HepG2 (cell line): Measurements from ENCODE around the gene PTPRN. TPM values are rescaled to one million over a fixed set of nuclear protein-coding genes. Genes with fewer than 3 reads are reported as not detected.

Experiments
- CAMTA2 ChIP-seq: sonication (generic); formaldehyde crosslinking; IDR thresholded peaks from 2 replicates; pipeline ENCODE4 v1.4.0; 2020; ENCODE audit warnings: mild to moderate bottlenecking, missing genetic modification reagents, borderline replicate concordance
- CEBPB ChIP-seq: IDR thresholded peaks from 2 replicates; pipeline ENCODE4 v1.6.1; 2011; ENCODE audit warnings: low read depth, low read length, improper control_type of control experiment, borderline replicate concordance
- CENPT ChIP-seq: sonication (generic); formaldehyde crosslinking; IDR thresholded peaks from 2 replicates; pipeline ENCODE4 v1.8.0; 2022; ENCODE audit warnings: low read depth, mild to moderate bottlenecking, moderate library complexity, missing genetic modification reagents
- GTF3A ChIP-seq: sonication (generic); formaldehyde crosslinking; conservative IDR thresholded peaks from 2 replicates; pipeline ENCODE4 v1.4.0; 2020; ENCODE audit warnings: mild to moderate bottlenecking, missing genetic modification reagents
- HIVEP1 ChIP-seq: sonication (generic); formaldehyde crosslinking; IDR thresholded peaks from 2 replicates; pipeline ENCODE4 v1.4.0; 2020; ENCODE audit warnings: mild to moderate bottlenecking, missing genetic modification reagents
- HMG20A ChIP-seq: IDR thresholded peaks from 2 replicates; pipeline ENCODE4 v1.6.1; 2016; ENCODE audit warnings: borderline replicate concordance
- HOXA7 ChIP-seq: sonication (generic); formaldehyde crosslinking; IDR thresholded peaks from 2 replicates; pipeline ENCODE4 v1.8.1; 2022; ENCODE audit warnings: mild to moderate bottlenecking, missing genetic modification reagents, moderate library complexity
- MAFK ChIP-seq, 2 experiments: IDR thresholded peaks in 1 of 2; conservative IDR thresholded peaks in 1 of 2; 2 replicates each; pipeline ENCODE4 v1.6.1; 2011; ENCODE audit warnings: improper control_type of control experiment in 2 of 2, low read length in 2 of 2
- MIER2 ChIP-seq: IDR thresholded peaks from 2 replicates; pipeline ENCODE4 v1.6.1; 2016; ENCODE audit warnings: missing biosample characterization, missing genetic modification reagents
- NFE2L2 ChIP-seq: fragments of 150-350 bp; IDR thresholded peaks from 2 replicates; pipeline ENCODE4 v1.6.1; 2014; ENCODE audit warnings: low read length
- TRAFD1 ChIP-seq: sonication (generic); formaldehyde crosslinking; IDR thresholded peaks from 2 replicates; pipeline ENCODE4 v1.5.1; 2020; ENCODE audit warnings: missing genetic modification reagents, mild to moderate bottlenecking, borderline replicate concordance
- ZBTB1 ChIP-seq: sonication (generic); formaldehyde crosslinking; IDR thresholded peaks from 2 replicates; pipeline ENCODE4 v1.4.0; 2020; ENCODE audit warnings: missing genetic modification reagents, borderline replicate concordance
- ZNF430 ChIP-seq: sonication (generic); formaldehyde crosslinking; IDR thresholded peaks from 2 replicates; pipeline ENCODE4 v1.9.0; 2021; ENCODE audit warnings: mild to moderate bottlenecking, missing genetic modification reagents
- ZNF564 ChIP-seq: sonication (generic); formaldehyde crosslinking; IDR thresholded peaks from 2 replicates; pipeline ENCODE4 v1.8.1; 2023; ENCODE audit warnings: mild to moderate bottlenecking, missing genetic modification reagents
- ZNF670 ChIP-seq: sonication (generic); formaldehyde crosslinking; IDR thresholded peaks from 2 replicates; pipeline ENCODE4 v1.8.0; 2022; ENCODE audit warnings: mild to moderate bottlenecking, missing genetic modification reagents, borderline replicate concordance
- ZNF674 ChIP-seq: sonication (generic); formaldehyde crosslinking; IDR thresholded peaks from 2 replicates; pipeline ENCODE4 v1.5.0; 2020; ENCODE audit warnings: low read depth, mild to moderate bottlenecking, missing genetic modification reagents
- polyA plus RNA-seq, 8 experiments: library from polyadenylated mRNA; depleted of rRNA in 3 of 8; stranded (reverse) in 7 of 8; unstranded in 1 of 8; fragments of >200 nt; fragmentation: Illumina TruSeq in 4 of 8; extraction: Trizol in 4 of 8; gene quantifications; 2 replicates each; pipeline versions ENCODE4 v1.2.1 to v1.2.3, GENCODE V29; 2011 to 2016; ENCODE audit warnings: low read depth in 4 of 8, missing spikeins in 1 of 8, mixed read lengths in 1 of 8; ENCODE audit not compliant: insufficient read depth in 1 of 8
- total RNA-seq, 5 experiments: library from RNA; depleted of rRNA; stranded (reverse); fragments of >200 nt; fragmentation: Illumina TruSeq; extraction: Trizol; gene quantifications; 2 replicates each; pipeline ENCODE4 v1.2.3, GENCODE V29; 2016; ENCODE audit warnings: low read depth in 1 of 5
- TF ChIP-seq, protein P1 (sequence below): sonication (generic); formaldehyde crosslinking; IDR thresholded peaks from one replicate; pipeline ENCODE4 v1.5.1; 2020; ENCODE audit warnings: mild to moderate bottlenecking, missing genetic modification reagents; ENCODE audit errors: not compliant biosample characterization
- TF ChIP-seq, protein P2 (sequence below): sonication (generic); formaldehyde crosslinking; IDR thresholded peaks from 2 replicates; pipeline ENCODE4 v1.5.0; 2020; ENCODE audit warnings: missing genetic modification reagents

Gene PTPRN
- total and polyA plus RNA-seq, 2 of the 13 experiments (the other 11 are each of a cell fraction or from before 2014, with no cell fraction given), result 0.26 TPM; not detected in 1

DNA sequence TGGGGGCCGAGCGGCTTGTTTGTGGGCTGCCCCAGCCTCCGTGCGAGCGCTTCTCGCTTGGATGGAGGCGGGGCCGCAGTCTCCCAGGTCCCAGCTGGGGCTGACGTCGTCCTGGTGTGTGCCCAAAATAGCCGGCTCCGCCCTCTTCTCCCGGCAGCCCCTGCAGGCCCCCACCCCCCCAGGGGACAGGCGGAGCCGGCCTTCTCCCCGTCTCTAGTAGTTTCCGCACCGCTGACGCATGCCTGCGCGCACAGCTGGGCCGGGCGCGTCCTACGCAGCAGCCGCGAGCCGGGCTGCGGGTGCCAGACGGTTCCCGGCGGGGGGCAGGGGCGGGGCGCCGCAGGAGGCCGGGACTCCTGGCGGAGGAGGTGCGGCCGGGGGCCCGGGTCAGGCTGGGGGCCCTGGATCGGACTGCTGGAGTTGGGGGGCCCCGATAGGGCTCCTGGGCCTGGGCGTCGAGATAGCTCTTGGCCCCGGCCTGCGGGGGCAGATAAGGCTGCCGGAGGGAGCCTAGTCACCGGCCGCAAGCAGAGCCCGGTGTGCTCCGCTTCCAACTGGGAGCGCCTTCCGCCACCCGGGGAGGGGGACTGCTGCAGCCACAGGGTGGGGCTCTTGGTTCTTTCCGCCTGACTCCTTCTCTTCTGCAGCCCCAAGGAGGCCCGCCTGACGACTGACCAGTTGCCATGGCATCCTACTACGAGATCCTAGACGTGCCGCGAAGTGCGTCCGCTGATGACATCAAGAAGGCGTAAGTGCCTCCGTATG lies 29.9 kb downstream of the PTPRN start, which contains the start of gene DNAJB2 (continued):
- no peak for TF ChIP-seq CENPT (CRISPR knock-in tag)
- no peak for TF ChIP-seq NFE2L2
- TF ChIP-seq HIVEP1 (CRISPR knock-in tag), result no peak; the same call in 1 of the 2 replicates
- TF ChIP-seq MIER2 (CRISPR knock-in tag), result peak; percentile 38; the same call in 1 of the 2 replicates
- TF ChIP-seq, protein P1, sequence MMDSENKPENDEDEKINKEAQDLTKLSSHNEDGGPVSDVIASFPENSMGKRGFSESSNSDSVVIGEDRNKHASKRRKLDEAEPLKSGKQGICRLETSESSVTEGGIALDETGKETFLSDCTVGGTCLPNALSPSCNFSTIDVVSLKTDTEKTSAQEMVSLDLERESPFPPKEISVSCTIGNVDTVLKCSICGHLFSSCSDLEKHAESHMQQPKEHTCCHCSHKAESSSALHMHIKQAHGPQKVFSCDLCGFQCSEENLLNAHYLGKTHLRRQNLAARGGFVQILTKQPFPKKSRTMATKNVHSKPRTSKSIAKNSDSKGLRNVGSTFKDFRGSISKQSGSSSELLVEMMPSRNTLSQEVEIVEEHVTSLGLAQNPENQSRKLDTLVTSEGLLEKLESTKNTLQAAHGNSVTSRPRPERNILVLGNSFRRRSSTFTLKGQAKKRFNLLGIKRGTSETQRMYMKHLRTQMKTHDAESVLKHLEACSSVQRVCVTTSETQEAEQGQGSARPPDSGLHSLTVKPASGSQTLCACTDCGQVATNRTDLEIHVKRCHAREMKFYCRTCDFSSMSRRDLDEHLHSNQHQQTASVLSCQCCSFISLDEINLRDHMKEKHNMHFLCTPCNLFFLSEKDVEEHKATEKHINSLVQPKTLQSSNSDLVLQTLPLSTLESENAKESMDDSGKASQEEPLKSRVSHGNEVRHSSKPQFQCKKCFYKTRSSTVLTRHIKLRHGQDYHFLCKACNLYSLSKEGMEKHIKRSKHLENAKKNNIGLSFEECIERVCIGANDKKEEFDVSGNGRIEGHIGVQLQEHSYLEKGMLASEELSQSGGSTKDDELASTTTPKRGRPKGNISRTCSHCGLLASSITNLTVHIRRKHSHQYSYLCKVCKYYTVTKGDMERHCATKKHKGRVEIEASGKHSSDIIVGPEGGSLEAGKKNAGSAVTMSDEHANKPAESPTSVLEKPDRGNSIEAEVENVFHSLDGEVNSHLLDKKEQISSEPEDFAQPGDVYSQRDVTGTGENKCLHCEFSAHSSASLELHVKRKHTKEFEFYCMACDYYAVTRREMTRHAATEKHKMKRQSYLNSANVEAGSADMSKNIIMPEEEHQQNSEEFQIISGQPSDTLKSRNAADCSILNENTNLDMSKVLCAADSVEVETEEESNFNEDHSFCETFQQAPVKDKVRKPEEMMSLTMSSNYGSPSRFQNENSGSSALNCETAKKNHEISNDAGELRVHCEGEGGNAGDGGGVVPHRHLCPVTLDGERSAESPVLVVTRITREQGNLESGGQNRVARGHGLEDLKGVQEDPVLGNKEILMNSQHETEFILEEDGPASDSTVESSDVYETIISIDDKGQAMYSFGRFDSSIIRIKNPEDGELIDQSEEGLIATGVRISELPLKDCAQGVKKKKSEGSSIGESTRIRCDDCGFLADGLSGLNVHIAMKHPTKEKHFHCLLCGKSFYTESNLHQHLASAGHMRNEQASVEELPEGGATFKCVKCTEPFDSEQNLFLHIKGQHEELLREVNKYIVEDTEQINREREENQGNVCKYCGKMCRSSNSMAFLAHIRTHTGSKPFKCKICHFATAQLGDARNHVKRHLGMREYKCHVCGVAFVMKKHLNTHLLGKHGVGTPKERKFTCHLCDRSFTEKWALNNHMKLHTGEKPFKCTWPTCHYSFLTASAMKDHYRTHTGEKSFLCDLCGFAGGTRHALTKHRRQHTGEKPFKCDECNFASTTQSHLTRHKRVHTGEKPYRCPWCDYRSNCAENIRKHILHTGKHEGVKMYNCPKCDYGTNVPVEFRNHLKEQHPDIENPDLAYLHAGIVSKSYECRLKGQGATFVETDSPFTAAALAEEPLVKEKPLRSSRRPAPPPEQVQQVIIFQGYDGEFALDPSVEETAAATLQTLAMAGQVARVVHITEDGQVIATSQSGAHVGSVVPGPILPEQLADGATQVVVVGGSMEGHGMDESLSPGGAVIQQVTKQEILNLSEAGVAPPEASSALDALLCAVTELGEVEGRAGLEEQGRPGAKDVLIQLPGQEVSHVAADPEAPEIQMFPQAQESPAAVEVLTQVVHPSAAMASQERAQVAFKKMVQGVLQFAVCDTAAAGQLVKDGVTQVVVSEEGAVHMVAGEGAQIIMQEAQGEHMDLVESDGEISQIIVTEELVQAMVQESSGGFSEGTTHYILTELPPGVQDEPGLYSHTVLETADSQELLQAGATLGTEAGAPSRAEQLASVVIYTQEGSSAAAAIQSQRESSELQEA (CRISPR knock-in tag), result no peak
- TF ChIP-seq ZNF564 (CRISPR knock-in tag), result peak; percentile 89
- no peak for TF ChIP-seq CAMTA2 (CRISPR knock-in tag)
- TF ChIP-seq CEBPB, result no peak
- TF ChIP-seq HMG20A (CRISPR knock-in tag), result no peak
- TF ChIP-seq, protein P2, sequence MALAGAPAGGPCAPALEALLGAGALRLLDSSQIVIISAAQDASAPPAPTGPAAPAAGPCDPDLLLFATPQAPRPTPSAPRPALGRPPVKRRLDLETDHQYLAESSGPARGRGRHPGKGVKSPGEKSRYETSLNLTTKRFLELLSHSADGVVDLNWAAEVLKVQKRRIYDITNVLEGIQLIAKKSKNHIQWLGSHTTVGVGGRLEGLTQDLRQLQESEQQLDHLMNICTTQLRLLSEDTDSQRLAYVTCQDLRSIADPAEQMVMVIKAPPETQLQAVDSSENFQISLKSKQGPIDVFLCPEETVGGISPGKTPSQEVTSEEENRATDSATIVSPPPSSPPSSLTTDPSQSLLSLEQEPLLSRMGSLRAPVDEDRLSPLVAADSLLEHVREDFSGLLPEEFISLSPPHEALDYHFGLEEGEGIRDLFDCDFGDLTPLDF (CRISPR knock-in tag), result no peak
- no peak for TF ChIP-seq HOXA7 (CRISPR knock-in tag)
- peak; percentile 89; the same call in 1 of the 2 replicates for TF ChIP-seq ZNF674
- TF ChIP-seq GTF3A (CRISPR knock-in tag), result 0 out of 2 replicates have a peak, but pooled peaks have one; percentile 51
- peak; percentile 45; the same call in 1 of the 2 replicates for TF ChIP-seq ZNF430
- TF ChIP-seq MAFK (conservative IDR thresholded peaks at IDR 0.05 in 1 of 2, IDR thresholded peaks at IDR 0.05 in 1 of 2; ENCODE audit: low read length in 2 of 2), result no peak
- no peak for TF ChIP-seq ZBTB1 (CRISPR knock-in tag)
- no peak for TF ChIP-seq TRAFD1
- no peak for TF ChIP-seq ZNF670
